Endothelial cell of umbilical vein (primary cell): ENCODE measurements around the gene CDH3. TPM values are rescaled to one million over a fixed set of nuclear protein-coding genes. Genes with fewer than 3 reads are reported as not detected.

Experiments used
- BruUV-seq: library from RNA; stranded (reverse); fragments of 400-500 nt; replicated peaks from 2 replicates; lab custom pipeline; 2021; lab: Mats Ljungman, UMichigan
- CTCF ChIA-PET: fragments of 300-600, 350-600 bp; sonication (Branson Sonifier 250); formaldehyde crosslinking; loops from one replicate; lab custom pipeline; 2021; ENCODE audit warnings: antibody characterized with exemption, inconsistent platforms; lab: Charles Lee
- POLR2A ChIA-PET: fragments of 300-600, 350-600 bp; sonication (Branson Sonifier 250); formaldehyde crosslinking; loops from one replicate; lab custom pipeline; 2021; ENCODE audit warnings: antibody characterized with exemption, inconsistent platforms; lab: Charles Lee
- DNase-seq: peaks from one replicate; pipeline ENCODE4 v3.0.0-alpha.2; 2011; ENCODE audit warnings: low read depth, low spot score
- FAIRE-seq: peaks from 2 replicates; lab custom pipeline; 2011; peaks lifted over from hg19 to GRCh38; lab: Jason Lieb, UNC
- H2AFZ ChIP-seq: 2 replicates; pipeline ENCODE4 v1.6.0; 2012; ENCODE audit warnings: low read depth, low read length, control low read depth, inconsistent platforms
- H3K27ac ChIP-seq: 2 replicates; pipeline ENCODE4 v1.5.1; 2011; ENCODE audit warnings: low read depth, mild to moderate bottlenecking, control low read depth, low read length, moderate library complexity; ENCODE audit not compliant: insufficient read depth
- H3K27me3 ChIP-seq, 2 experiments: 2 replicates each; pipeline versions ENCODE4 v1.6.0 to v1.6.1; 2011; ENCODE audit warnings: low read length in 2 of 2, mixed read lengths in 1 of 2; ENCODE audit not compliant: control insufficient read depth in 2 of 2, insufficient read depth in 2 of 2
- H3K36me3 ChIP-seq, 2 experiments: 2 replicates in 1 of 2; 3 replicates in 1 of 2; pipeline ENCODE4 v1.5.1; 2011; ENCODE audit warnings: low read length in 2 of 2, mild to moderate bottlenecking in 1 of 2, moderate library complexity in 1 of 2; ENCODE audit not compliant: control insufficient read depth in 2 of 2, insufficient read depth in 2 of 2; ENCODE audit errors: extremely low read depth in 1 of 2
- H3K4me1 ChIP-seq: 3 replicates; pipeline ENCODE4 v1.5.1; 2011; ENCODE audit warnings: mild to moderate bottlenecking, low read length; ENCODE audit not compliant: control insufficient read depth, insufficient read depth; ENCODE audit errors: extremely low read depth
- H3K4me2 ChIP-seq: 2 replicates; pipeline ENCODE4 v1.6.1; 2011; ENCODE audit warnings: low read length, control low read depth, mixed read lengths; ENCODE audit not compliant: insufficient read depth
- H3K4me3 ChIP-seq, 3 experiments: fragments of 200-600 bp in 1 of 3; sonication (generic), shearing (Covaris generic) in 1 of 3; replicated peaks in 1 of 3; 2 replicates each; pipeline ENCODE4 v1.5.1; 2011 to 2016; ENCODE audit warnings: control low read depth in 3 of 3, low read length in 3 of 3, mild to moderate bottlenecking in 2 of 3, inconsistent platforms in 1 of 3, low read depth in 1 of 3, moderate library complexity in 1 of 3; ENCODE audit not compliant: insufficient read depth in 1 of 3
- H3K79me2 ChIP-seq: 2 replicates; pipeline ENCODE4 v1.6.0; 2012; ENCODE audit warnings: low read length, inconsistent platforms; ENCODE audit not compliant: control insufficient read depth, insufficient read depth
- H3K9ac ChIP-seq: replicated peaks from 2 replicates; pipeline ENCODE3; 2011; ENCODE audit warnings: low read length, control low read depth; ENCODE audit not compliant: insufficient read depth; ENCODE audit errors: extremely low read depth
- H3K9me1 ChIP-seq: replicated peaks from 3 replicates; pipeline ENCODE4 v1.6.0; 2011; ENCODE audit warnings: mild to moderate bottlenecking, low read length; ENCODE audit not compliant: control insufficient read depth, insufficient read depth; ENCODE audit errors: extremely low read depth
- H3K9me3 ChIP-seq: replicated peaks from 2 replicates; pipeline ENCODE4 v1.5.1; 2012; ENCODE audit warnings: low read length, inconsistent platforms; ENCODE audit not compliant: control insufficient read depth, insufficient read depth
- H4K20me1 ChIP-seq: replicated peaks from 2 replicates; pipeline ENCODE3; 2011; ENCODE audit warnings: mild to moderate bottlenecking, low read length; ENCODE audit not compliant: control insufficient read depth, insufficient read depth; ENCODE audit errors: extremely low read depth
- EZH2 ChIP-seq: IDR thresholded peaks from 2 replicates; pipeline ENCODE4 v1.6.1; 2012; ENCODE audit warnings: borderline replicate concordance, low read depth, mild to moderate bottlenecking, moderate library complexity, low read length, inconsistent platforms; ENCODE audit not compliant: severe bottlenecking
- FOS ChIP-seq: IDR thresholded peaks from 2 replicates; pipeline ENCODE4 v1.6.1; 2011; ENCODE audit warnings: mild to moderate bottlenecking, low read length, moderate library complexity, borderline replicate concordance; ENCODE audit not compliant: insufficient read depth
- GATA2 ChIP-seq: IDR thresholded peaks from 2 replicates; pipeline ENCODE4 v1.7.0; 2011; ENCODE audit warnings: low read depth, mild to moderate bottlenecking, moderate library complexity, mixed read lengths, low read length; ENCODE audit not compliant: insufficient read length, insufficient read depth
- JUN ChIP-seq: IDR thresholded peaks from 2 replicates; pipeline ENCODE4 v1.6.1; 2011; ENCODE audit warnings: borderline replicate concordance, low read depth; ENCODE audit not compliant: insufficient read length, insufficient read depth
- MAX ChIP-seq: IDR thresholded peaks from 2 replicates; pipeline ENCODE4 v1.6.1; 2011; ENCODE audit not compliant: insufficient read depth, insufficient read length
- MYC ChIP-seq: IDR thresholded peaks from one replicate; pipeline ENCODE4 v1.6.1; 2011; ENCODE audit warnings: mild to moderate bottlenecking, low read depth, low read length
- POLR2A ChIP-seq: IDR thresholded peaks from 2 replicates; pipeline ENCODE4 v1.6.1; 2012; ENCODE audit warnings: low read depth, mild to moderate bottlenecking, control low read depth, low read length
- POLR2AphosphoS5 ChIP-seq: IDR thresholded peaks from 2 replicates; pipeline ENCODE4 v1.6.1; 2012; ENCODE audit warnings: low read depth, mild to moderate bottlenecking, control low read depth, low read length, moderate library complexity; ENCODE audit not compliant: insufficient read depth
- dilution Hi-C: fragments of 300-500 bp; cut with MboI; formaldehyde crosslinking; loops from one replicate; pipeline ENCODE4 v1.15.0; 2019; ENCODE audit warnings: low sequenced_read_pairs; ENCODE audit not compliant: extremely low pct_ligation_motif_present
- intact Hi-C: fragments of 100-400 bp; cut with micrococcal nuclease; formaldehyde crosslinking; loops from one replicate; pipeline ENCODE4 v1.10.0; 2022
- polyA plus RNA-seq, 4 experiments: library from polyadenylated mRNA; depleted of rRNA in 3 of 4; stranded (reverse) in 3 of 4; unstranded in 1 of 4; fragments of >200 nt; gene quantifications; 2 replicates each; pipeline versions ENCODE4 v1.2.1 to v1.2.3, GENCODE V29; 2011 to 2012; ENCODE audit warnings: missing spikeins in 1 of 4
- total RNA-seq: library from RNA; stranded (reverse); gene quantifications from 2 replicates; pipeline ENCODE4 v1.2.3, GENCODE V29; 2021
- TF ChIP-seq, protein P1 (sequence below), 2 donors: IDR thresholded peaks; 1 replicate in 1 of 2; 2 replicates in 1 of 2; pipeline ENCODE4 v1.5.1; 2011; ENCODE audit warnings: low read length in 2 of 2, mild to moderate bottlenecking in 2 of 2, moderate library complexity in 2 of 2, control low read depth in 1 of 2, inconsistent platforms in 1 of 2, low read depth in 1 of 2; ENCODE audit not compliant: insufficient read depth in 1 of 2; ENCODE audit errors: extremely low read depth in 1 of 2

Gene CDH3
- total and polyA plus RNA-seq, 2 donors (not counting 3 experiments of a cell fraction or from before 2014, with no cell fraction given), result 0.03 TPM; not detected in 1

DNA sequence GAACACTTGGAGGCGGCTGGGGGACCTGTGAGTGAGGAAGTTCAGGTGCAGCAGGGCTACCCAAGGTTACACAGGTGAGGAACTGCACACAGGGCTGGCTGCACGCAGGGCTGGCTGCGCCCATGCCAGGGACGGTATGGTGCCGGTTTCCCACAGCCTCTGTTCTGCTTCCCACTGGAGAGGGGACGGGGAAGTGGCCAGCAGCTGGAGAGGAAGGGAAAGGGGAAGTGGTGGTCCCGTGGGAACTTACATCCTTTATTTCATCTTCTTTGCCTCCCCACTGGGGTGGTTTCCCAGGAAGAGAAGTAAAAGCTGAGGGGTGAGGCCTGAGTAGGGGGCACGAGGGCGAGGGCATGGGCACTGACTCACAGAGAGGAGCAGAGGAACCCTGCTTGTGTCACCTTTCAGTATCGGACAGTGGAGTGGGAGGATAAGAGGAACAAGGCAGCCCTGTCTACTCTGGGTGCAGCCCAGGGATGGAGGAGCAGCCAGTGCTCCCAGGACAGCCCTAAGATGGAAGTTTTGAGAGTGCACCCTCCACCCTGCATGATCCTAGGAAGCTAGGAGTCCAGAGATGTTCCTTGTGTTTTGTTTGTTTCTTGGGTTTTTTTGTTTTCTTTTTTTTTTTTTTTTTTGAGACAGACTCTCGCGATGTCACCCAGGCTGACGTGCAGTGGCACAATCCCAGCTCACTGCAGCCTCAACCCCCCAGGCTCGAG, 66.5 kb downstream of the CDH3 start:
- no peak for FAIRE-seq
- POLR2A ChIA-PET, result no interaction called here
- TF ChIP-seq EZH2 (no peak), MYC (no peak), GATA2 (no peak), FOS (no peak), JUN (no peak), POLR2A (no peak), POLR2AphosphoS5 (no peak), MAX (no peak)
- TF ChIP-seq, protein P1, sequence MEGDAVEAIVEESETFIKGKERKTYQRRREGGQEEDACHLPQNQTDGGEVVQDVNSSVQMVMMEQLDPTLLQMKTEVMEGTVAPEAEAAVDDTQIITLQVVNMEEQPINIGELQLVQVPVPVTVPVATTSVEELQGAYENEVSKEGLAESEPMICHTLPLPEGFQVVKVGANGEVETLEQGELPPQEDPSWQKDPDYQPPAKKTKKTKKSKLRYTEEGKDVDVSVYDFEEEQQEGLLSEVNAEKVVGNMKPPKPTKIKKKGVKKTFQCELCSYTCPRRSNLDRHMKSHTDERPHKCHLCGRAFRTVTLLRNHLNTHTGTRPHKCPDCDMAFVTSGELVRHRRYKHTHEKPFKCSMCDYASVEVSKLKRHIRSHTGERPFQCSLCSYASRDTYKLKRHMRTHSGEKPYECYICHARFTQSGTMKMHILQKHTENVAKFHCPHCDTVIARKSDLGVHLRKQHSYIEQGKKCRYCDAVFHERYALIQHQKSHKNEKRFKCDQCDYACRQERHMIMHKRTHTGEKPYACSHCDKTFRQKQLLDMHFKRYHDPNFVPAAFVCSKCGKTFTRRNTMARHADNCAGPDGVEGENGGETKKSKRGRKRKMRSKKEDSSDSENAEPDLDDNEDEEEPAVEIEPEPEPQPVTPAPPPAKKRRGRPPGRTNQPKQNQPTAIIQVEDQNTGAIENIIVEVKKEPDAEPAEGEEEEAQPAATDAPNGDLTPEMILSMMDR (IDR thresholded peaks at IDR 0.05; ENCODE audit: extremely low read depth in 1 of 2, insufficient read depth in 1 of 2, low read depth in 1 of 2, low read length in 2 of 2), result no peak

More for the DNA sequence above, 66.5 kb downstream of the CDH3 start:
- Histone ChIP-seq H3K9ac (no peak overlapping the region), H4K20me1 (no peaks in the 10 kb centered on the region), H3K27me3 (no peaks in the 10 kb centered on the region), H3K9me3 (no peaks in the 10 kb centered on the region), H3K27ac (no peak overlapping the region), H3K4me3 (no peak overlapping the region), H3K9me1 (no peaks in the 10 kb centered on the region), H3K4me2 (no peak overlapping the region), H3K79me2 (no peaks in the 10 kb centered on the region), H3K4me1 (no peaks in the 10 kb centered on the region), H2AFZ (no peak overlapping the region), H3K36me3 (no peaks in the 10 kb centered on the region)
- no peak for DNase-seq
- BruUV-seq, result no TSS peak
- dilution Hi-C loops, result no loop called here
- CTCF ChIA-PET, result no interaction called here
- intact Hi-C loops, result no loop called here
